HEK293 (cell line): ENCODE data around the gene MAML1.

Experiments
- CTCF ChIA-PET: fragments of 350-600 bp; formaldehyde crosslinking; extraction: SDS; loops from one replicate; lab custom pipeline; 2021; ENCODE audit warnings: antibody characterized with exemption; lab: Yijun Ruan, JAX
- POLR2A ChIA-PET: fragments of 300-600 bp; formaldehyde crosslinking; extraction: SDS; loops from one replicate; lab custom pipeline; 2020; ENCODE audit warnings: antibody characterized with exemption, inconsistent platforms; lab: Yijun Ruan, JAX
- H3K27ac ChIP-seq: fragments of 200-500 bp; sonication (Bioruptor generic); 2 replicates; pipeline ENCODE4 v1.5.1; 2014; ENCODE audit warnings: low read depth, low read length, control low read depth, inconsistent platforms; ENCODE audit errors: extremely low read depth
- H3K36me3 ChIP-seq, 2 experiments: fragments of 200-500 bp in 1 of 2; sonication (Bioruptor generic) in 1 of 2; 1 replicate in 1 of 2; 2 replicates in 1 of 2; pipeline ENCODE4 v1.5.1; 2014 to 2017; ENCODE audit warnings: inconsistent platforms in 2 of 2, low read length in 2 of 2; ENCODE audit not compliant: control insufficient read depth in 2 of 2, insufficient read depth in 1 of 2
- H3K4me1 ChIP-seq: fragments of 200-500 bp; sonication (Bioruptor generic); 2 replicates; pipeline ENCODE4 v1.5.1; 2014; ENCODE audit warnings: mild to moderate bottlenecking, low read length, inconsistent platforms; ENCODE audit not compliant: control insufficient read depth, insufficient read depth
- H3K4me3 ChIP-seq: 2 replicates; pipeline ENCODE4 v1.5.1; 2011; ENCODE audit warnings: low read depth, mild to moderate bottlenecking, control low read depth, low read length, moderate library complexity
- H3K9me3 ChIP-seq: fragments of 200-500 bp; sonication (Bioruptor generic); 2 replicates; pipeline ENCODE4 v1.5.1; 2014; ENCODE audit warnings: low read depth, low read length, inconsistent platforms; ENCODE audit not compliant: control insufficient read depth, insufficient read depth
- SCRT2 ChIP-seq: fragments of 450-650 bp; formaldehyde crosslinking; IDR thresholded peaks from 2 replicates; pipeline ENCODE4 v1.5.1; 2016; ENCODE audit warnings: missing biosample characterization, missing genetic modification characterization
- ZBTB44 ChIP-seq: fragments of 450-650 bp; IDR thresholded peaks from 2 replicates; pipeline ENCODE4 v1.5.1; 2018; ENCODE audit warnings: missing biosample characterization, mild to moderate bottlenecking, missing genetic modification characterization
- ZFP41 ChIP-seq: fragments of 450-650 bp; formaldehyde crosslinking; IDR thresholded peaks from 2 replicates; pipeline ENCODE4 v1.5.1; 2016; ENCODE audit warnings: missing biosample characterization, missing genetic modification characterization, borderline replicate concordance
- ZNF184 ChIP-seq: fragments of 450-650 bp; IDR thresholded peaks from 2 replicates; pipeline ENCODE4 v1.5.1; 2018; ENCODE audit warnings: missing biosample characterization, mild to moderate bottlenecking, missing genetic modification characterization
- ZNF211 ChIP-seq: fragments of 450-650 bp; formaldehyde crosslinking; IDR thresholded peaks from 2 replicates; pipeline ENCODE4 v1.5.1; 2016; ENCODE audit warnings: low read depth, missing biosample characterization, missing genetic modification characterization
- ZNF341 ChIP-seq: fragments of 450-650 bp; formaldehyde crosslinking; IDR thresholded peaks from 2 replicates; pipeline ENCODE4; 2016; ENCODE audit warnings: low read depth, missing biosample characterization, missing genetic modification characterization
- ZNF513 ChIP-seq: fragments of 450-650 bp; IDR thresholded peaks from 2 replicates; pipeline ENCODE4 v1.5.1; 2018; ENCODE audit warnings: missing biosample characterization, missing genetic modification characterization
- ZNF600 ChIP-seq: fragments of 450-650 bp; formaldehyde crosslinking; IDR thresholded peaks from 2 replicates; pipeline ENCODE4 v1.5.1; 2016; ENCODE audit warnings: missing biosample characterization, missing genetic modification characterization
- ZNF621 ChIP-seq: fragments of 450-650 bp; formaldehyde crosslinking; IDR thresholded peaks from 2 replicates; pipeline ENCODE4 v1.5.1; 2017; ENCODE audit warnings: missing biosample characterization, missing genetic modification characterization
- ZNF704 ChIP-seq: fragments of 450-650 bp; formaldehyde crosslinking; IDR thresholded peaks from 2 replicates; pipeline ENCODE4 v1.5.1; 2016; ENCODE audit warnings: missing biosample characterization, missing genetic modification characterization
- ZNF747 ChIP-seq: fragments of 450-650 bp; formaldehyde crosslinking; IDR thresholded peaks from 2 replicates; pipeline ENCODE4 v1.5.1; 2016; ENCODE audit warnings: missing biosample characterization, missing genetic modification characterization
- ZNF843 ChIP-seq: fragments of 450-650 bp; formaldehyde crosslinking; IDR thresholded peaks from 2 replicates; pipeline ENCODE4 v1.5.1; 2016; ENCODE audit warnings: missing biosample characterization, missing genetic modification characterization

MAML1 gene

DNA sequence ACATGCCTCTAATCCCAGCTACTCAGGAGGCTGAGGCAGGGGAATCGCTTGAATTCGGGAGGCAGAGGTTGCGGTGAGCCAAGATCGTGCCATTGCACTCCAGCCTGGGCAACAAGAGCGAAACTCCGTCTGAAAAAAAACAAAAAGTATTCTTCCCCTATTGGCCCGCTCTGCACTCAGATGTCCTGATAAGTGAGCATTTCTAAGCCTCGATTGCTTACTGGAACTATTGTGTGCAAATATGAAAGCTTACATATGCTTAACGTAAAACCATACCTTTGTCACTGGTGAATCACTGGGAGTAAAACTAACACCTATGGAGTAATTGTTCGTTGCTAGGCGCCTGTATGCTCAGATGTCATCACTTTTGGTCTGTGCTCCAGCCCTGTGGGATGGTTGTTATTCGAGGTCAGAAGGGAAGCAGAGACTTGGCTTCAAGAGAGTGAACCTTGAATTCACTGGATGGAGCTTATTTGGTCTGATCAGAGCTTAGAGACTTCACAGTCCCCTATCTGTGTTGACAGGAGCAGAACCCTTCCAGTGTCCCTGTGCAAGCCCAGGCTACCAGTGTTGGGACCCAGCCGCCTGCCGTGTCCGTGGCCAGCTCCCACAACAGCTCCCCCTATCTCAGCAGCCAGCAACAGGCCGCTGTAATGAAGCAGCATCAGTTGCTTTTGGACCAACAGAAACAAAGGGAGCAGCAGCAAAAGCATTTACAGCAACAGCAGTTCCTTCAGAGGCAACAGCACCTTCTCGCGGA, 35.9 kb downstream of the MAML1 start:
- TF ChIP-seq SCRT2 (tag by site-specific recombination), result 0 out of 2 replicates have a peak, but pooled peaks have one; percentile 27
- TF ChIP-seq ZNF184 (tag by site-specific recombination), result no peak
- TF ChIP-seq, all 188 proteins: peak for 1
- H3K4me3 ChIP-seq, result no peak overlapping the region
- H3K27ac ChIP-seq, result no peak overlapping the region
- H3K36me3 ChIP-seq, result peaks cover 27 to 85% of the 10 kb centered on the region in 2 experiments
- ChIA-PET POLR2A (no interaction called here), CTCF (interaction anchor here (1.2 to 1.3 kb wide), 2 partner anchors 32 to 38 kb away, joined by 3 to 5 read pairs; no protein-coding TSS in a partner anchor)
- H3K9me3 ChIP-seq, result no peaks in the 10 kb centered on the region
- peaks cover 1% of the 10 kb centered on the region; the same call in 1 of the 2 replicates for H3K4me1 ChIP-seq

DNA sequence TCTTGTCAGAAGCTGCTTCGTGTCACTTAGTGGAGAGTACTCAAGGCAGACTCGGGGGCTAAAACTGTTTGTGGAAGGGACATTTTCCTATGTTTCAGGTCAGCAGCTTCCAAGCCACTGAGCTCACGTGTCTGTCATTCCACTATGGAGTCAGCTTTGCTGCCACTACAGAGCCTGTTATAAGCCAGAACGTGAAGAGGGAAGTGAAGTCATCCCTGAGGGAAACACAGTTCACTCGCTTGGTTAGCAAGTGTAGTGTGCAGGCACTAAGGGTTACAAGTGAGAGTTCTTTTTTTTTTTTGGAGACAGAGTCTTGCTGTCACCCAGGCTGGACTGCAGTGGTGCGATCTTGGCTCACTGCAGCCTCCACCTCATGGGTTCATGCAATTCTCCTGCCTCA, 36.6 kb downstream of the MAML1 start:
- no peak overlapping the region for H3K27ac ChIP-seq
- no peak overlapping the region for H3K4me3 ChIP-seq
- peaks cover 27 to 92% of the 10 kb centered on the region in 2 experiments for H3K36me3 ChIP-seq
- CTCF ChIA-PET, result interaction anchor here (0.6 kb wide), 1 partner anchor 202 kb away, joined by 4 read pairs; no protein-coding TSS in a partner anchor
- H3K9me3 ChIP-seq, result no peaks in the 10 kb centered on the region
- POLR2A ChIA-PET, result interaction anchor here (0.6 kb wide), 1 partner anchor 91 kb away, joined by 9 read pairs; no protein-coding TSS in a partner anchor
- TF ChIP-seq ZNF211 (tag by site-specific recombination), result no peak
- no peaks in the 10 kb centered on the region for H3K4me1 ChIP-seq

GRCh38 chr5:179769796-179770195, 37.2 kb downstream of the MAML1 start:
- Histone ChIP-seq H3K4me1 (no peaks in the 10 kb centered on the region), H3K36me3 (peaks cover 27 to 98% of the 10 kb centered on the region in 2 experiments), H3K4me3 (no peak overlapping the region), H3K27ac (no peak overlapping the region), H3K9me3 (no peaks in the 10 kb centered on the region)
- TF ChIP-seq ZFP41, result no peak
- no peak for TF ChIP-seq ZBTB44 (tag by site-specific recombination)
- no peak for TF ChIP-seq ZNF341 (tag by site-specific recombination)
- TF ChIP-seq ZNF704 (tag by site-specific recombination), result no peak
- TF ChIP-seq ZNF843, result no peak
- no peak for TF ChIP-seq ZNF621 (tag by site-specific recombination)
- TF ChIP-seq ZNF747 (tag by site-specific recombination), result no peak
- no peak for TF ChIP-seq ZNF513
- TF ChIP-seq ZNF600 (tag by site-specific recombination), result no peak
- CTCF ChIA-PET, result interaction anchor here (0.6 to 0.7 kb wide), 2 partner anchors 96 to 202 kb away, joined by 3 to 4 read pairs; no protein-coding TSS in a partner anchor
- POLR2A ChIA-PET, result interaction anchor here (0.6 kb wide), 1 partner anchor 92 kb away, joined by 9 read pairs; no protein-coding TSS in a partner anchor
